K562 (cell line): ENCODE measurements around the gene TMEM131L. TPM values are rescaled to one million over a fixed set of nuclear protein-coding genes. Genes with fewer than 3 reads are reported as not detected.

Experiments used
- CBFA2T3 ChIP-seq: fragments of 450-650 bp; IDR thresholded peaks from 2 replicates; pipeline ENCODE4 v1.6.1; 2017
- CBX1 ChIP-seq: sonication (generic); IDR thresholded peaks from 2 replicates; pipeline ENCODE4 v1.6.1; 2016; ENCODE audit warnings: antibody characterized with exemption, low read depth, mild to moderate bottlenecking
- ERF ChIP-seq: fragments of 450-650 bp; formaldehyde crosslinking; IDR thresholded peaks from 2 replicates; pipeline ENCODE4 v1.4.0; 2020; ENCODE audit warnings: mild to moderate bottlenecking, mixed read lengths
- HDAC2 ChIP-seq: fragments of 450-650 bp; IDR thresholded peaks from 2 replicates; pipeline ENCODE4 v1.6.1; 2016; ENCODE audit warnings: mild to moderate bottlenecking
- KAT2B ChIP-seq: IDR thresholded peaks from one replicate; pipeline ENCODE4 v1.6.1; 2012; ENCODE audit warnings: low read depth, mild to moderate bottlenecking, control low read depth, inconsistent platforms, low read length, moderate library complexity
- NFIX ChIP-seq: fragments of 250-450 bp; sonication (Bioruptor Pico); IDR thresholded peaks from 2 replicates; pipeline ENCODE4 v1.4.0; 2020; ENCODE audit warnings: low read depth, mild to moderate bottlenecking, moderate library complexity
- RBM34 ChIP-seq: fragments of 200-400 bp; formaldehyde crosslinking; IDR thresholded peaks from 2 replicates; pipeline ENCODE4 v1.6.1; 2018; ENCODE audit warnings: low read length, borderline replicate concordance; ENCODE audit not compliant: insufficient read depth
- SNIP1 ChIP-seq: fragments of 450-650 bp; IDR thresholded peaks from 2 replicates; pipeline ENCODE4 v1.7.1; 2017; ENCODE audit warnings: low read depth, mild to moderate bottlenecking
- SP2 ChIP-seq: IDR thresholded peaks from 2 replicates; pipeline ENCODE4 v1.6.1; 2011; ENCODE audit warnings: mild to moderate bottlenecking, low read depth, low read length, moderate library complexity; ENCODE audit not compliant: poor library complexity, severe bottlenecking; ENCODE audit errors: extremely low read depth
- WHSC1 ChIP-seq: IDR thresholded peaks from one replicate; pipeline ENCODE4 v1.6.1; 2012; ENCODE audit warnings: low read length, control low read depth, inconsistent platforms
- ZNF124 ChIP-seq: sonication (generic); formaldehyde crosslinking; IDR thresholded peaks from 2 replicates; pipeline ENCODE4 v1.8.1; 2022; ENCODE audit warnings: missing genetic modification reagents
- ZNF354B ChIP-seq: fragments of 250-450 bp; sonication (Bioruptor Pico); IDR thresholded peaks from 2 replicates; pipeline ENCODE4 v1.4.0; 2020
- ZNF668 ChIP-seq: fragments of 250-450 bp; sonication (Bioruptor Pico); IDR thresholded peaks from 2 replicates; pipeline ENCODE4 v1.8.0; 2022; ENCODE audit warnings: mild to moderate bottlenecking, inconsistent platforms
- ZNF764 ChIP-seq: fragments of 250-450 bp; sonication (Bioruptor Pico); IDR thresholded peaks from 2 replicates; pipeline ENCODE4 v1.4.0; 2020; ENCODE audit warnings: low read depth, mild to moderate bottlenecking, moderate library complexity
- polyA plus RNA-seq, 8 experiments: library from polyadenylated mRNA; depleted of rRNA in 4 of 8; stranded (reverse) in 5 of 8; unstranded in 3 of 8; fragments of >200 nt; fragmentation: Nextera tagmentation in 2 of 8; fragmentation: Illumina TruSeq in 1 of 8; extraction: Ambion mirVana in 2 of 8; extraction: Trizol in 1 of 8; gene quantifications; 2 replicates each; pipeline versions ENCODE4 v1.2.1 to v1.2.3, GENCODE V29; 2011 to 2014; ENCODE audit warnings: inconsistent platforms in 1 of 8, missing spikeins in 1 of 8
- total RNA-seq, 7 experiments: library from RNA; depleted of rRNA in 6 of 7; stranded (reverse); fragments of >200 nt in 6 of 7; fragmentation: Illumina TruSeq in 2 of 7; extraction: Trizol in 2 of 7; gene quantifications; 2 replicates each; pipeline versions ENCODE4 v1.2.1 to v1.2.3, GENCODE V29; 2011 to 2021; ENCODE audit warnings: low replicate concordance in 1 of 7
- TF ChIP-seq, protein P1 (sequence below): sonication (generic); formaldehyde crosslinking; IDR thresholded peaks from 2 replicates; pipeline ENCODE4 v1.8.0; 2023; ENCODE audit warnings: missing genetic modification reagents, mild to moderate bottlenecking, borderline replicate concordance
- TF ChIP-seq, protein P2 (sequence below): IDR thresholded peaks from 2 replicates; pipeline ENCODE4 v1.6.1; 2011; ENCODE audit not compliant: insufficient read length; ENCODE audit errors: extremely low read depth
- TF ChIP-seq, protein P3 (sequence below): sonication (generic); formaldehyde crosslinking; IDR thresholded peaks from 2 replicates; pipeline ENCODE4 v1.8.0; 2023; ENCODE audit warnings: mild to moderate bottlenecking, missing genetic modification reagents
- TF ChIP-seq, protein P4 (sequence below): fragments of 200-800 bp; sonication (Bioruptor generic); IDR thresholded peaks from 2 replicates; pipeline ENCODE4 v1.6.1; 2017; ENCODE audit warnings: missing genetic modification characterization, missing compliant biosample characterization
- TF ChIP-seq, protein P5 (sequence below): fragments of 250-450 bp; sonication (Bioruptor Pico); IDR thresholded peaks from 2 replicates; pipeline ENCODE4 v1.4.0; 2020; ENCODE audit warnings: borderline replicate concordance

Gene TMEM131L
- total and polyA plus RNA-seq, 9 of the 15 experiments (the other 6 are each of a cell fraction or from before 2014, with no cell fraction given), result 1.2 to 20.8 (median 12.9) TPM

DNA sequence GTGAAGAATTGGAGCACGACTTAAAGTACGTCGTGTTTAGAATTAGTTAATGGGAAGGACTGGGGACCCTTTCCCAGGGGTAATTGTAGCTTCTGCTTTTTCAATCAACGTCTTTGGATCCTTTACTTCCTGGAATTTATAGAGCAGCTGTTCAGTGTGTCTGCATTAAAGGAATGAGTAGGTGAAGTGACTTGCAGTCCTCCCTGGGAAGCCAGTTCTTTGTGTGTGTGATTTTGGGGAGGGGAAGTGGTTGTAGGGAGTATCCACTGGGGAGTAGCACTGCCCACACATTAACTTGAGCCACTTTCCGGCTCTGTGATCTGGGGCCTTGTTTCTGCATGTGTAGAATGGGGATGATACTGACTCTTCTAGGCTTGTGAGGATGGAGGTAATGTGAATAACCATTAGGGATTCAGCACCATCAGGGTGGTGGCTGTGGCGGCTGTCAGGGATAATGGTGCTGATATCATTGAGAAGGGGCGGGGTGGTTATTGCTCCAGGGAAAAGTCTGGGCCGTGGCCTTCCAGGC, 54.7 kb downstream of the TMEM131L start (continued):
- TF ChIP-seq, protein P1, sequence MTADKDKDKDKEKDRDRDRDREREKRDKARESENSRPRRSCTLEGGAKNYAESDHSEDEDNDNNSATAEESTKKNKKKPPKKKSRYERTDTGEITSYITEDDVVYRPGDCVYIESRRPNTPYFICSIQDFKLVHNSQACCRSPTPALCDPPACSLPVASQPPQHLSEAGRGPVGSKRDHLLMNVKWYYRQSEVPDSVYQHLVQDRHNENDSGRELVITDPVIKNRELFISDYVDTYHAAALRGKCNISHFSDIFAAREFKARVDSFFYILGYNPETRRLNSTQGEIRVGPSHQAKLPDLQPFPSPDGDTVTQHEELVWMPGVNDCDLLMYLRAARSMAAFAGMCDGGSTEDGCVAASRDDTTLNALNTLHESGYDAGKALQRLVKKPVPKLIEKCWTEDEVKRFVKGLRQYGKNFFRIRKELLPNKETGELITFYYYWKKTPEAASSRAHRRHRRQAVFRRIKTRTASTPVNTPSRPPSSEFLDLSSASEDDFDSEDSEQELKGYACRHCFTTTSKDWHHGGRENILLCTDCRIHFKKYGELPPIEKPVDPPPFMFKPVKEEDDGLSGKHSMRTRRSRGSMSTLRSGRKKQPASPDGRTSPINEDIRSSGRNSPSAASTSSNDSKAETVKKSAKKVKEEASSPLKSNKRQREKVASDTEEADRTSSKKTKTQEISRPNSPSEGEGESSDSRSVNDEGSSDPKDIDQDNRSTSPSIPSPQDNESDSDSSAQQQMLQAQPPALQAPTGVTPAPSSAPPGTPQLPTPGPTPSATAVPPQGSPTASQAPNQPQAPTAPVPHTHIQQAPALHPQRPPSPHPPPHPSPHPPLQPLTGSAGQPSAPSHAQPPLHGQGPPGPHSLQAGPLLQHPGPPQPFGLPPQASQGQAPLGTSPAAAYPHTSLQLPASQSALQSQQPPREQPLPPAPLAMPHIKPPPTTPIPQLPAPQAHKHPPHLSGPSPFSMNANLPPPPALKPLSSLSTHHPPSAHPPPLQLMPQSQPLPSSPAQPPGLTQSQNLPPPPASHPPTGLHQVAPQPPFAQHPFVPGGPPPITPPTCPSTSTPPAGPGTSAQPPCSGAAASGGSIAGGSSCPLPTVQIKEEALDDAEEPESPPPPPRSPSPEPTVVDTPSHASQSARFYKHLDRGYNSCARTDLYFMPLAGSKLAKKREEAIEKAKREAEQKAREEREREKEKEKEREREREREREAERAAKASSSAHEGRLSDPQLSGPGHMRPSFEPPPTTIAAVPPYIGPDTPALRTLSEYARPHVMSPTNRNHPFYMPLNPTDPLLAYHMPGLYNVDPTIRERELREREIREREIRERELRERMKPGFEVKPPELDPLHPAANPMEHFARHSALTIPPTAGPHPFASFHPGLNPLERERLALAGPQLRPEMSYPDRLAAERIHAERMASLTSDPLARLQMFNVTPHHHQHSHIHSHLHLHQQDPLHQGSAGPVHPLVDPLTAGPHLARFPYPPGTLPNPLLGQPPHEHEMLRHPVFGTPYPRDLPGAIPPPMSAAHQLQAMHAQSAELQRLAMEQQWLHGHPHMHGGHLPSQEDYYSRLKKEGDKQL (CRISPR knock-in tag), result no peak
- no peak for TF ChIP-seq ERF
- TF ChIP-seq KAT2B, result no peak
- no peak for TF ChIP-seq ZNF354B (CRISPR knock-in tag)
- TF ChIP-seq HDAC2, result no peak
- no peak for TF ChIP-seq WHSC1
- TF ChIP-seq SP2, result no peak
- 0 out of 2 replicates have a peak, but pooled peaks have one; percentile 47 for TF ChIP-seq CBX1
- TF ChIP-seq, protein P2, sequence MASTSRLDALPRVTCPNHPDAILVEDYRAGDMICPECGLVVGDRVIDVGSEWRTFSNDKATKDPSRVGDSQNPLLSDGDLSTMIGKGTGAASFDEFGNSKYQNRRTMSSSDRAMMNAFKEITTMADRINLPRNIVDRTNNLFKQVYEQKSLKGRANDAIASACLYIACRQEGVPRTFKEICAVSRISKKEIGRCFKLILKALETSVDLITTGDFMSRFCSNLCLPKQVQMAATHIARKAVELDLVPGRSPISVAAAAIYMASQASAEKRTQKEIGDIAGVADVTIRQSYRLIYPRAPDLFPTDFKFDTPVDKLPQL, result no peak
- TF ChIP-seq, protein P3, sequence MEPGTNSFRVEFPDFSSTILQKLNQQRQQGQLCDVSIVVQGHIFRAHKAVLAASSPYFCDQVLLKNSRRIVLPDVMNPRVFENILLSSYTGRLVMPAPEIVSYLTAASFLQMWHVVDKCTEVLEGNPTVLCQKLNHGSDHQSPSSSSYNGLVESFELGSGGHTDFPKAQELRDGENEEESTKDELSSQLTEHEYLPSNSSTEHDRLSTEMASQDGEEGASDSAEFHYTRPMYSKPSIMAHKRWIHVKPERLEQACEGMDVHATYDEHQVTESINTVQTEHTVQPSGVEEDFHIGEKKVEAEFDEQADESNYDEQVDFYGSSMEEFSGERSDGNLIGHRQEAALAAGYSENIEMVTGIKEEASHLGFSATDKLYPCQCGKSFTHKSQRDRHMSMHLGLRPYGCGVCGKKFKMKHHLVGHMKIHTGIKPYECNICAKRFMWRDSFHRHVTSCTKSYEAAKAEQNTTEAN (CRISPR knock-in tag), result no peak
- no peak for TF ChIP-seq SNIP1
- TF ChIP-seq CBFA2T3, result 0 out of 2 replicates have a peak, but pooled peaks have one; percentile 32
- no peak for TF ChIP-seq ZNF764 (CRISPR knock-in tag)
- TF ChIP-seq, protein P4, sequence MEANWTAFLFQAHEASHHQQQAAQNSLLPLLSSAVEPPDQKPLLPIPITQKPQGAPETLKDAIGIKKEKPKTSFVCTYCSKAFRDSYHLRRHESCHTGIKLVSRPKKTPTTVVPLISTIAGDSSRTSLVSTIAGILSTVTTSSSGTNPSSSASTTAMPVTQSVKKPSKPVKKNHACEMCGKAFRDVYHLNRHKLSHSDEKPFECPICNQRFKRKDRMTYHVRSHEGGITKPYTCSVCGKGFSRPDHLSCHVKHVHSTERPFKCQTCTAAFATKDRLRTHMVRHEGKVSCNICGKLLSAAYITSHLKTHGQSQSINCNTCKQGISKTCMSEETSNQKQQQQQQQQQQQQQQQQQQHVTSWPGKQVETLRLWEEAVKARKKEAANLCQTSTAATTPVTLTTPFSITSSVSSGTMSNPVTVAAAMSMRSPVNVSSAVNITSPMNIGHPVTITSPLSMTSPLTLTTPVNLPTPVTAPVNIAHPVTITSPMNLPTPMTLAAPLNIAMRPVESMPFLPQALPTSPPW (CRISPR knock-in tag), result 0 out of 2 replicates have a peak, but pooled peaks have one; percentile 44
- no peak for TF ChIP-seq ZNF124
- TF ChIP-seq, protein P5, sequence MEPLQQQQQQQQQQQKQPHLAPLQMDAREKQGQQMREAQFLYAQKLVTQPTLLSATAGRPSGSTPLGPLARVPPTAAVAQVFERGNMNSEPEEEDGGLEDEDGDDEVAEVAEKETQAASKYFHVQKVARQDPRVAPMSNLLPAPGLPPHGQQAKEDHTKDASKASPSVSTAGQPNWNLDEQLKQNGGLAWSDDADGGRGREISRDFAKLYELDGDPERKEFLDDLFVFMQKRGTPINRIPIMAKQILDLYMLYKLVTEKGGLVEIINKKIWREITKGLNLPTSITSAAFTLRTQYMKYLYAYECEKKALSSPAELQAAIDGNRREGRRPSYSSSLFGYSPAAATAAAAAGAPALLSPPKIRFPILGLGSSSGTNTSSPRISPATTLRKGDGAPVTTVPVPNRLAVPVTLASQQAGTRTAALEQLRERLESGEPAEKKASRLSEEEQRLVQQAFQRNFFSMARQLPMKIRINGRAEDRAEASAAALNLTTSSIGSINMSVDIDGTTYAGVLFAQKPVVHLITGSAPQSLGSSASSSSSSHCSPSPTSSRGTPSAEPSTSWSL (CRISPR knock-in tag), result no peak
- no peak for TF ChIP-seq NFIX (CRISPR knock-in tag)
- TF ChIP-seq RBM34, result no peak
- TF ChIP-seq ZNF668, result no peak
